GM12872 (cell line): ENCODE measurements around the gene GKN2.
A peak's percentile ranks its signal among the peaks of the same experiment; 100 is the strongest.

Source experiments
- CTCF ChIP-seq: IDR thresholded peaks from 3 replicates; pipeline ENCODE4 v1.5.1; 2011; ENCODE audit warnings: low read depth, mild to moderate bottlenecking, low read length, moderate library complexity; ENCODE audit not compliant: insufficient read depth

The GKN2 gene

GRCh38 chr2:68951899-68952298 is 794 bp downstream of the GKN2 start:
- no peak for TF ChIP-seq CTCF

GRCh38 chr2:68948710-68949109 is 4.0 kb downstream of the GKN2 start:
- TF ChIP-seq CTCF = no peak

GRCh38 chr2:68946117-68946516 is 6.6 kb downstream of the GKN2 start:
- TF ChIP-seq CTCF = no peak

- peak; percentile 85 for TF ChIP-seq CTCF
Measured at GRCh38 chr2:68943581-68944568, 8.8 kb downstream of the GKN2 start.

GRCh38 chr2:68942827-68943226 is 9.9 kb downstream of the GKN2 start:
- no peak for TF ChIP-seq CTCF

GRCh38 chr2:68940369-68940768 is 12.3 kb downstream of the GKN2 start:
- TF ChIP-seq CTCF = no peak

GRCh38 chr2:68939962-68940361 is 12.7 kb downstream of the GKN2 start:
- TF ChIP-seq CTCF = no peak
